ENCODE measurements around the gene GUCY2F. TPM values are rescaled to one million over a fixed set of nuclear protein-coding genes. Genes with fewer than 3 reads are reported as not detected.

The GUCY2F gene
- total RNA-seq (2012; rRNA removed) = under 0.01 TPM in 2 replicates

DNA sequence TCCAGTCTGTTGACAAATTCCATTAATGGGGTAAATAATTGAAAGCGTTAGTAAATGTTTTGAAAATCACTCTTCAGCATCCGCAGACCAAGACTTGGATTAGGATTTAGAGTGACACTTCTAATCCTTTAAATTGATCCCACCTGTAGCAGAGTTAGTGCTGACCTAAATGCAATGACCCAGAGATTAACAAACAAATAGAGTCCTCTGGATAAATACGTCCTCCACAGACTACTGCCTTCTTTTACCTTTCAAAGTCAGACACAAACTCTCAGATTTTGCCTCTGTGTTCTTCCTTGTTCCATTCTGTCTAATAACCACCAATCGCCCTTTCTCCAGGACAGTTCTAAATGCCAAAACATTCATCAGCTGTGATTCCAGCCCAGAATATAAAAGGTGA, at the start of gene GUCY2F:
TSS of gene GUCY2F (minus strand) at position 101 of the 400 bp plus-strand sequence. CDS start 6,150 bp downstream, outside the sequence.
- no peaks in the 10 kb centered on the region for H3K4me1 ChIP-seq (ENCODE audit: control insufficient read depth, insufficient read depth, low read length)
- H3K36me3 ChIP-seq (ENCODE audit: insufficient read depth, low read length) = no peaks in the 10 kb centered on the region
- H3K4me2 ChIP-seq (ENCODE audit: low read length) = no peak within 1 kb of the TSS
- no peak within 1 kb of the TSS for H3K9ac ChIP-seq (ENCODE audit: low read depth, low read length)
- H3K27me3 ChIP-seq (ENCODE audit: control insufficient read depth, insufficient read depth, low read length) = peaks cover 47% of the 10 kb centered on the region
- H3K9me3 ChIP-seq (replicated peaks; ENCODE audit: low read length) = no peaks in the 10 kb centered on the region
- H3K4me3 ChIP-seq (ENCODE audit: low read length) = no peak within 1 kb of the TSS

DNA sequence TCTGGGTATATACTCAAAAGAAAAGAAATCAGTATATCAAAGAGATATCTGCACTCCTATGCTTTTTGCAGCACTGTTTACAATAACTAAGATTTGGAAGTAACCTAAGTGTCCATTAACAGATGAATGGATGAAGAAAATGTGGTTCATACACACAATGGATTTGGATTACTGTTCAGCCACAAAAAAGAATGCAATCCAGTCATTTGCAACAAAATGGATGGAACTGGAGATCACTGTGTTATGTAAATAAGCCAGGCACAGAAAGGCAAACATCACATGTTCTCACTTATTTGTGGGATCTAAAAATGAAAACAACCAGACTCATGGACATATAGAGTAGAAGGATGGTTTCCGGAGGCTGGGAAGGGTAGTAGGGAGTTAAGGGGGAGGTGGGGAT, 37.1 kb upstream of the GUCY2F start:
- no peak overlapping the region for H3K4me3 ChIP-seq (ENCODE audit: low read length)
- H3K4me2 ChIP-seq (ENCODE audit: low read length) = no peak overlapping the region
- H3K9me3 ChIP-seq (replicated peaks; ENCODE audit: low read length) = no peaks in the 10 kb centered on the region
- H3K4me1 ChIP-seq (ENCODE audit: control insufficient read depth, insufficient read depth, low read length) = no peaks in the 10 kb centered on the region
- no peak overlapping the region for H3K9ac ChIP-seq (ENCODE audit: low read depth, low read length)
- H3K27me3 ChIP-seq (ENCODE audit: control insufficient read depth, insufficient read depth, low read length) = peaks cover 18% of the 10 kb centered on the region
- H3K36me3 ChIP-seq (ENCODE audit: insufficient read depth, low read length) = no peaks in the 10 kb centered on the region

DNA sequence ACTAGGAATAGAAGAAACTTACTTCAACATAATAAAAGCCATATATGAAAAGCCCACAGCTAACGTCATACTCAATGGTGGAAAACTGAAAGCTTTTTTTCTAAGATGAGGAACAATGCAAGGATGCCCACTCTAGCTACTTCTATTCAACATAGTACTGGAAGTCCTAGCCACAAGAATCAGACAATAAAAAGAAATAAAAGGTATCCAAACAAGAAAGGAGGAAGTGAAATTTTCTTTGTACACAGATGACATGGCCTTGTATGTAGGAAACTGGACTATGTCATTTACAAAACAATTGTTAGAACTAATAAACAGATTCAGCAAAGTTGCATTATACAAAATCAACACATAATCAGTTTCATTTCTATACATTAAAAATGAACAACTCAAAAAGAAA, 29.2 kb upstream of the GUCY2F start:
- H3K36me3 ChIP-seq (ENCODE audit: insufficient read depth, low read length) = no peaks in the 10 kb centered on the region
- H3K4me3 ChIP-seq (ENCODE audit: low read length) = no peak overlapping the region
- H3K27me3 ChIP-seq (ENCODE audit: control insufficient read depth, insufficient read depth, low read length) = peaks cover 40% of the 10 kb centered on the region
- no peaks in the 10 kb centered on the region for H3K4me1 ChIP-seq (ENCODE audit: control insufficient read depth, insufficient read depth, low read length)
- H3K4me2 ChIP-seq (ENCODE audit: low read length) = no peak overlapping the region
- no peak overlapping the region for H3K9ac ChIP-seq (ENCODE audit: low read depth, low read length)
- H3K9me3 ChIP-seq (replicated peaks; ENCODE audit: low read length) = no peaks in the 10 kb centered on the region

DNA sequence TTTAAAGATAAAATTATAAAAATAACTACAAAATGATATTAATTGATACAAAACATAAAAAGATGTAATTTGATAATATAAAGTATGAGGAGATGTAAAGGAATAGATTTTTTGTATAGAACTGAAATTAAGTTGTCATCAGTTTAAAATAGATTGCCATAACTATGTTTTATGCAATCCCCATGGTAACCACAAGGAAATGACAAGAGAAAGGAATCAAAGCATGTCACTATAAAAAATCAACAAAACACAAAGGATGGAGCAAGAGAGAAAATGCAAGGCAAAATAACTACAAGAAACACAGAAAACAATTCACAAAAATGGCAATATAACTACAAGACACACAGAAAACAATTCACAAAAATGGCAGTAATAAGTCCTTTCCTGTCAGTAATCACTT, 27.0 kb upstream of the GUCY2F start:
- no peak overlapping the region for H3K9ac ChIP-seq (ENCODE audit: low read depth, low read length)
- no peaks in the 10 kb centered on the region for H3K4me1 ChIP-seq (ENCODE audit: control insufficient read depth, insufficient read depth, low read length)
- no peaks in the 10 kb centered on the region for H3K36me3 ChIP-seq (ENCODE audit: insufficient read depth, low read length)
- H3K4me2 ChIP-seq (ENCODE audit: low read length) = no peak overlapping the region
- H3K4me3 ChIP-seq (ENCODE audit: low read length) = no peak overlapping the region
- no peaks in the 10 kb centered on the region for H3K9me3 ChIP-seq (replicated peaks; ENCODE audit: low read length)
- H3K27me3 ChIP-seq (ENCODE audit: control insufficient read depth, insufficient read depth, low read length) = peaks cover 37% of the 10 kb centered on the region

DNA sequence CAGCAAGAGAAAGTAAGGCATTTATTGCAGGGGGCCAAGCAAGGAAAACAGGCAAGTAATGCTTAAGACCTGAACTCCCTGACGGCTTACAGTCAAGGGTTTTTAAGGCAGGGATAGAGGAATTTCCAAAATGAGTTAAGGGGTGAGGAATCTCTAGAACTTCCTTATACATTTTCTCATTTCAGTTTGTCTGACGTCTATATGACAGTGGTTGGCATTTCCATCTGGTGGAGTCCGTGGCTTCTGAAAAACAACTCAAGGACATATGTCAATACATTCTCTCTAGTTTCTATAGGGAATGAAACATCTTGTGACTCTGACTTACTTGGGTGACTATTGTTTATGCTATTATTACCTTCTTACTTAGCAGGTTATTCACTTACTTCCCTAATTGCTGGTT, 19.3 kb upstream of the GUCY2F start:
- Histone ChIP-seq H3K4me1 (ENCODE audit: control insufficient read depth, insufficient read depth, low read length) (no peaks in the 10 kb centered on the region), H3K9me3 (replicated peaks; ENCODE audit: low read length) (no peaks in the 10 kb centered on the region)

DNA sequence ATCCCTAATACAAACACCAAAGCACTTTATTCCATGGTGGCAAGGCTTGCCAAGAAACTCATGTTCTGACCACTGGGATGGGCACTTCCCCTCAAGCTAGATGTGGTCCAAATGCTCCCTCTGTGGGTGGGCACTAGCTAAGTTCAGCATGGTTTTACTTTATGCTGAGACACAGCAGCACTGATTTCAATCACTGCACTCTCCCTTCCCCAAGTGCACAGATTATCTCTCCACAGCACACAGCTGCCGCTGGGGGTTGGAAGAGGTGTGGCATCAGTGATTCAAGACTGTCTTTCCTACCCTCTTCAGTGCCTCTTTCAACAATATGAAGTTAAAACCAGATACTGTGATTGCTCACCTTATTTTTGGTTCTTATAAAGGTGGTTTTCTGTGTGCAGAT, 16.5 kb upstream of the GUCY2F start:
- Histone ChIP-seq H3K9ac (ENCODE audit: low read depth, low read length) (no peak overlapping the region), H3K36me3 (ENCODE audit: insufficient read depth, low read length) (no peaks in the 10 kb centered on the region), H3K4me3 (ENCODE audit: low read length) (no peak overlapping the region), H3K4me2 (ENCODE audit: low read length) (no peak overlapping the region), H3K4me1 (ENCODE audit: control insufficient read depth, insufficient read depth, low read length) (no peaks in the 10 kb centered on the region), H3K27me3 (ENCODE audit: control insufficient read depth, insufficient read depth, low read length) (peaks cover 80% of the 10 kb centered on the region), H3K9me3 (replicated peaks; ENCODE audit: low read length) (no peaks in the 10 kb centered on the region)

More for the DNA sequence above, 19.3 kb upstream of the GUCY2F start:
- Histone ChIP-seq H3K4me3 (ENCODE audit: low read length) (no peak overlapping the region), H3K27me3 (ENCODE audit: control insufficient read depth, insufficient read depth, low read length) (peaks cover 69% of the 10 kb centered on the region), H3K4me2 (ENCODE audit: low read length) (no peak overlapping the region), H3K9ac (ENCODE audit: low read depth, low read length) (no peak overlapping the region), H3K36me3 (ENCODE audit: insufficient read depth, low read length) (no peaks in the 10 kb centered on the region)

DNA sequence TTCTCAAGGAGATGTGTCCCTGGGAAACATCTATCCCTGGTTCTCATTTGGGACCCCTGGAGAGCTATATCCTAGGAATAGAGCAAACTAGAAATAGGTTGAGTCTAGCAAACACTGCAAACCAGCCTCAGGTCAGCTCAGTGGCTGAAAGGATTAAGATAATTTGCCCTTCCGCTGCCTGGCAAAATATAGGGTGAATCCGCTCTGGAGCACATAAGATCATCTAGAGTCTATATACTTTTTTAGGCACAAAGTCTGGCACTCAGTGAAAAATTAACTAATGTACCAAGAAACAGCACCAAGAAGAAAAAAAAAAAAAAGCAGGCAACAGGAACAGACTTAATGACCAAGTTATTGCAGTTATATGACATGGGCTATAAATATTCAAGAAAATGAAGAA, 7.3 kb upstream of the GUCY2F start:
- Histone ChIP-seq H3K27me3 (ENCODE audit: control insufficient read depth, insufficient read depth, low read length) (peaks cover 54% of the 10 kb centered on the region), H3K4me1 (ENCODE audit: control insufficient read depth, insufficient read depth, low read length) (no peaks in the 10 kb centered on the region), H3K36me3 (ENCODE audit: insufficient read depth, low read length) (no peaks in the 10 kb centered on the region), H3K9me3 (replicated peaks; ENCODE audit: low read length) (no peaks in the 10 kb centered on the region), H3K9ac (ENCODE audit: low read depth, low read length) (no peak overlapping the region), H3K4me2 (ENCODE audit: low read length) (no peak overlapping the region), H3K4me3 (ENCODE audit: low read length) (no peak overlapping the region)

DNA sequence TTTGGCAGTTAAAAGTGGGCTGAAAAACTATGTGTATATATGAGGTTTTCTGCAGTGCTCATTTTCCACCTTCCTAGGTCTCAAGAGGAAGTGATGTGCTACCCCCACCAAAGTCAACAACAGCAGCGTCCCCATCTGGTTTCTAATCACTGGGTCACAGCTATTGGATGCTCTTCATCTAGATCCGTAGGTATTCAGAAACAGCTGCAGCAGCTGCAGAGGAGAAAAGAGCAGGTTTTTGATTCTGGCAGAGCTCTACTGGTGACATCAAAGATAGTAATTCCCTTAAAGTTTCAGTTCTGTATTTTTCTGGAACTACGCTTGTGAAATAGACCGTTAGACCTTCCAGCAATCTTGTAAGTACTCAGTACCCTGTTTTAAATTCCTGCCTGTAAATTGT, 5.8 kb upstream of the GUCY2F start:
- Histone ChIP-seq H3K9me3 (replicated peaks; ENCODE audit: low read length) (no peaks in the 10 kb centered on the region), H3K4me3 (ENCODE audit: low read length) (no peak overlapping the region), H3K9ac (ENCODE audit: low read depth, low read length) (no peak overlapping the region), H3K36me3 (ENCODE audit: insufficient read depth, low read length) (no peaks in the 10 kb centered on the region), H3K4me2 (ENCODE audit: low read length) (no peak overlapping the region), H3K4me1 (ENCODE audit: control insufficient read depth, insufficient read depth, low read length) (no peaks in the 10 kb centered on the region), H3K27me3 (ENCODE audit: control insufficient read depth, insufficient read depth, low read length) (peaks cover 53% of the 10 kb centered on the region)

DNA sequence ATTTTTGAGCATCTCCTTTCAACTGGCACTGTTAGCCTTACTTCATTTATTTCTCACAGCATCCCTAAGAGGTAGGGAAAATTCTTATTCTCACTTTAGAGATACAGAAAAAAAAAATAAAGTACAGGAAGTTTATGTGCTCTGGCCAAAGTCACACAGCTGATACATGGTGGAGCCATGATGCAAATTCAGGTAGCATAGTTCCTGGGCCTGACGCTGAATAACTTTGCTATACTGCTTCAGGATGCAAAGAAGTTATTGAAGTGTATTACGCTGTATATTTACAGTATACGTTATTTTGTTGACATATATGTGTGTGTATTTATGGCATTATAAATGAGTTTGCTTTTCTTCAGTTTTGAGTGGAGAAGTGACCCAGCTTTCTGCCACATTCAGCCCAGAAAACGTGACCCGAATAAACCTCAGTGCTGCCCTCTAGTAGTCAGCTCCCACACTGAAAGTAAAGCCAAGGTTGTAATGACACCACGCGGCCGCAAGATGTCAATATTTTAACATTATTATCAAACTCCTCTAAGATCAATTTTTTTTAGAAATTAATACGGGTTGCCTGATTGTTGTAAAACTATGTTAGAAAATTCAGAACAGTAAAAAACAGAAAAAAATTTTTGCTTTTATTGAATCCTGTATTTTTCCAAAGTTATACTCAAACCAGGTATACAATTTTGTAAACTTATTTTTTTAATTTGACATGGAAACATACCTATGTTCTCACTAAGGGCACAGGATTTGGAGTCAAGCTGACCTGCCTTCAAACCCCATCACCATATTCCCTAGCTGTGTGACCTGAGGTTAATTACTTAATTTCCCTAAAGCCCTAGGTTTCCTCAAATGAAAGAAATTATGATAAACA, 3.8 kb upstream of the GUCY2F start:
- Histone ChIP-seq H3K9me3 (replicated peaks; ENCODE audit: low read length) (no peaks in the 10 kb centered on the region), H3K9ac (ENCODE audit: low read depth, low read length) (no peak overlapping the region), H3K4me1 (ENCODE audit: control insufficient read depth, insufficient read depth, low read length) (no peaks in the 10 kb centered on the region), H3K4me2 (ENCODE audit: low read length) (no peak overlapping the region), H3K4me3 (ENCODE audit: low read length) (no peak overlapping the region), H3K27me3 (ENCODE audit: control insufficient read depth, insufficient read depth, low read length) (peaks cover 48% of the 10 kb centered on the region), H3K36me3 (ENCODE audit: insufficient read depth, low read length) (no peaks in the 10 kb centered on the region)

DNA sequence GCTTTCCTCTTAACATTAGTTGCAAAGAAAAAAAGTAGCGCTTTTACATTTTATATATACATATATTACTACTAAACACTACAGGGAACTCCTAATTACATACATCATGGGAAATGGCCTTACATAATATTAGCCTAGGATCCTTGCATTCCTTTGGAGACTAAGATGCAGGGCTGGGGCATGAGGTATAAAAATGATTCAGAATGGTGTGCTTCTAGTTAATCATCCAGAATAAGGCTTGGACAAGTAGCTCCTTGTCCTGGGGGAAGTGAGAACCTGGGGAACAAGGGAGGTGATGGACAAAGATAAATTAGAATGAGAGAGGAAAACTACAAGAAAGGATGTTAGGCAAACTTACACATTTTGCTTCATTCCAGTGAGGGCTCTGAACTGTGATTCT, 3.0 kb upstream of the GUCY2F start:
- Histone ChIP-seq H3K36me3 (ENCODE audit: insufficient read depth, low read length) (no peaks in the 10 kb centered on the region), H3K9me3 (replicated peaks; ENCODE audit: low read length) (no peaks in the 10 kb centered on the region), H3K4me1 (ENCODE audit: control insufficient read depth, insufficient read depth, low read length) (no peaks in the 10 kb centered on the region), H3K9ac (ENCODE audit: low read depth, low read length) (no peak overlapping the region), H3K4me2 (ENCODE audit: low read length) (no peak overlapping the region), H3K4me3 (ENCODE audit: low read length) (no peak overlapping the region), H3K27me3 (ENCODE audit: control insufficient read depth, insufficient read depth, low read length) (peaks cover 47% of the 10 kb centered on the region)

DNA sequence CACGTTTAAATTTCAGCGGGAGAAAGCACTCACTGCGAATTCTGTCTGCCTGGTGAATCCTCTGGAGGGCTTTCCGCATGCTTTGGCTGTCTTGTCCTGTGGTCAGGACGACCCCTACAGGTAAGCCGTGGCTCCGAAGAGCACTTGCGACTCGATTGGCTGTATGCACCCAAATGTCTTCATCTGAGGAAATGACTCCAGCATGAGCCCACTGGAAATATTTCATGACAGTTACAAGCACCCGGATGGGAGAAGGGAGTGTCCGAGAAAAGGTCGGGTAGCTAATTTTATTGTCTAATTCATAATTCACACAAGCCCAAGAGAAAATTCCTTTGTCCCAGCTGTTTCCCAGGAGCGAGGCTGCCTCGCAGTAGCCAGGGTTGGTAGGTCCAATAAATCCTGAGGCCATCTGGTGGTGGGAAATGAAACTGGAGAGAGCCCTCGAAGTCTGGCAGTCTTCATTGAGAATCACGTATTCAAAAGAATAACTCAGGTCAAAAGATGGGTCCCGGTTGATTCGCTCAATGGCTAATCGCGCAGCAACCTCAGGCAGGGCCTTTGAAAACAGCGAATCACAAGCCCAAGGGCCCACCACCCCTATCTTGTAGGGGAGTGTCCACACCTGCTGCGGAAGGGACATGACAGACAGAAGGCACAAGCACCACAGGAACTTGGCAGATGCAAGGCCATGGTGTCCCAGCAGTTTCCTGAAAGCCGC, 6.6 kb downstream of the GUCY2F start:
- Histone ChIP-seq H3K4me1 (ENCODE audit: control insufficient read depth, insufficient read depth, low read length) (peaks cover 23% of the 10 kb centered on the region), H3K27me3 (ENCODE audit: control insufficient read depth, insufficient read depth, low read length) (peaks cover 15% of the 10 kb centered on the region), H3K9me3 (replicated peaks; ENCODE audit: low read length) (no peaks in the 10 kb centered on the region), H3K4me2 (ENCODE audit: low read length) (peak overlapping the region; percentile 69), H3K36me3 (ENCODE audit: insufficient read depth, low read length) (no peaks in the 10 kb centered on the region), H3K9ac (ENCODE audit: low read depth, low read length) (no peak overlapping the region), H3K4me3 (ENCODE audit: low read length) (peak overlapping the region; percentile 49)
